IPS-18c (cell line): ENCODE measurements around the gene TSPEAR.
A peak's percentile ranks its signal among the peaks of the same experiment; 100 is the strongest.

Experiments
- H3K4me3 ChIP-seq: 2 replicates; pipeline ENCODE4 v1.7.0; 2013; ENCODE audit warnings: low read depth, mild to moderate bottlenecking, low read length, moderate library complexity; ENCODE audit not compliant: insufficient read depth
- H3K9me3 ChIP-seq: one replicate; pipeline ENCODE4 v1.6.1; 2013; ENCODE audit warnings: mild to moderate bottlenecking, low read length, moderate library complexity; ENCODE audit not compliant: control insufficient read depth, insufficient read depth

Gene TSPEAR

DNA sequence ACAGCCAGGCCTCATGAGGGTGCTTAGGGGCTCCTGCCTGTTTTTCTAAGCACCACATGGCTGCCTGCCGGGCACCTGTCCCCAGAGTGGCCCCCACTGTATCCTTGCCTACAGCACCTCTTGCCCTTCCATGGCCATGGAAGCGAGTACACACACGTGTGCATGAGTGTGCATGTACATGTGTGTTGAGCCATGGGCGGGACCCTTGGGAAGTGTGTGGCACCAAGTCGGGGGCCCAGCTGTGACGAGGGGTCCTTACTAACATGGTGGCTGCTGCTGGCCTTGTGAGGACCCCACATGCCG is 197.2 kb downstream of the TSPEAR start:
- Histone ChIP-seq H3K4me3 (no peak overlapping the region), H3K9me3 (no peaks in the 10 kb centered on the region)

DNA sequence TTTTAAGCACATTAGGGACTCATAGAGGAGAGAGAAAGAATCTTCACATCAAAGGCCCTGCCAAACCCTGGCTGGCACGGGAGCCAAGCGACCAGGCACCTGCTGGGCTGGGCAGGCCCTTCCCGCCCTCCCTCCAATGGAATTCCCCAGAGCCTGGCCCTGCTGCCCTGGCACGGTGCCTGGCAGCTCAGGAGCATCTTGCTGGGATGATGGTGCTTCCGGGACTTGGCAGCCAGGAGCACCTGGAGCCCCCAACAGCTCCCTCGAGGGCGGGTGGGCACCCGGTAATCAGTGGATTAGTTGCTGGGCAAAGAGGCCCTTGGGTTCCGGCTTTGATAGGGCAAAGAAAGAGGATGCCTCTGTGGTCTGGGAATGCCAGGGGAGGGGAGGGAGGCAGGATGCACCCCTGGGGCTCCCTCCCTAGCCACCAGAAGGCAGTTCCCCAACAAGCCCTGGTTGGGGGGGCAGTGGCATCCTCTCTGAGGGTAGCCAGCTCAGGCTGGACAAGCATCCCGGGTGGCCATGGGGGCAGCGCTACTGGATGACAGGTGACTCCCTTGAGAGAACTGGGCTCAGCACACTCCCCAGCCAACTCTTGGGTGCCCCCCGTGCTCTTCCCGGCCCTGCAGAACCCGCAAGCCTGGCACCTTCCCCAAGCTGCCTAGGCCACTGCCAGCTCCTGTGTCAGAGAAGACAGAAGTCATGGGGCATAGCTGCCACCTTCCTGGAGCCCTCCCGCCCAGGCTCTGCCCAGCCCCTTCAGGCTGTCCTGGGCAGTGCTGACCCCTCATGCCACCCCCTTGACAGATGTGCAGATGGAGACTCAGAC is 197.8 kb downstream of the TSPEAR start:
- no peak overlapping the region for H3K4me3 ChIP-seq
- no peaks in the 10 kb centered on the region for H3K9me3 ChIP-seq

- no peaks in the 10 kb centered on the region for H3K9me3 ChIP-seq
Observed at GRCh38 chr21:44512496-44513388, 198.6 kb downstream of the TSPEAR start.

DNA sequence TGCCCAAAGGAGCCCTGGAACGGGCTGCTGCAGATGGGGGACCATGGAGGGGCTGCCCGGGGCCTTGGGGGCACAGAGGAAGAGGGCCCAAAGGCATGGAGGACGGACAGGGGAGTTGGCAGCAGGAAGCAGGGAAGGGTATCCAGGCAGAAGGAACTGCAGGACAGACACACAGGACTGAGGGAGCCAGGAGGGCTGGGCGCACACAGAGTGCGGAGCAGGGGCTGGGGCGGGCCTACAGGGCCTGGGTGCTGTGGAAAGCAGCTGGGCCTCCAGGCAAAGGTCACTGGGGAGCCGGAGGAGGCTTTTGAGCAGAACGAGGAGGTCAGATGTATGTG is 199.5 kb downstream of the TSPEAR start:
- no peaks in the 10 kb centered on the region for H3K9me3 ChIP-seq

More at GRCh38 chr21:44512496-44513388, 198.6 kb downstream of the TSPEAR start:
- no peak overlapping the region for H3K4me3 ChIP-seq

DNA sequence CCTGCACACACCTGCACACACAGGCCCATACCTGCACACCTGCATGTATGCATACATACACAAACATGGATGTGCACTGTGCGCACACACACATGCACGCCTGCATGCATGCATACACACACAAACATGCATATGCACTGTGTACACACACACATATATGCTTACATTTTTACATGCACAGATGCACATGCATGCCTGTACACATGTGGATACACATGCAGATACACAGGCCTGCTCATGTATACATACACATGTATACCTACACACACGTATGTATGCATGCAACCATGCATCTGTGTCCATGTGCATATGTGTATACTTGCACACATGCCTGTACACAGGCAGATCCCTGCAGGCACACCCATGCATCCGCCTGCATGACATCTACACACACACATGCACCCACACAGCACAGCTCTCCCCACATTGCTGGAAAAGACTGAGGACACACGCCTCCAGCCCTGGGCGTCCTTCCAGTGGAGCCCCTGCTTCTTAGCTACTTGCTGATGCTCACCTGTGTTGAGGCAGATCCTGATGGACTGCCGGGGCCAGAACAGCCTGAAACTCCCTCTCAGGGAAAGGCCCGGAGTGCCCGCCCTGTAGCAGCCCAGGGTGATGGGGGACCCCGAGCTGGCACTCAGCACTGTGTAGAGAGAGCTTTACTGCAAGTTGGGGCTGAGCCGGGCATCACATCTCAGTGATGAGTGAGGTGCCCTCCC is 200.0 kb downstream of the TSPEAR start:
- no peak overlapping the region for H3K4me3 ChIP-seq
- H3K9me3 ChIP-seq: no peaks in the 10 kb centered on the region

More for the DNA sequence above, 199.5 kb downstream of the TSPEAR start:
- H3K4me3 ChIP-seq: no peak overlapping the region

- Histone ChIP-seq H3K4me3 (peak overlapping the region; percentile 29; the same call in 1 of the 2 replicates), H3K9me3 (no peaks in the 10 kb centered on the region)
Observed at GRCh38 chr21:44510508-44511218, 200.7 kb downstream of the TSPEAR start.

GRCh38 chr21:44510109-44510507 is 201.3 kb downstream of the TSPEAR start:
- H3K4me3 ChIP-seq: no peak overlapping the region

DNA sequence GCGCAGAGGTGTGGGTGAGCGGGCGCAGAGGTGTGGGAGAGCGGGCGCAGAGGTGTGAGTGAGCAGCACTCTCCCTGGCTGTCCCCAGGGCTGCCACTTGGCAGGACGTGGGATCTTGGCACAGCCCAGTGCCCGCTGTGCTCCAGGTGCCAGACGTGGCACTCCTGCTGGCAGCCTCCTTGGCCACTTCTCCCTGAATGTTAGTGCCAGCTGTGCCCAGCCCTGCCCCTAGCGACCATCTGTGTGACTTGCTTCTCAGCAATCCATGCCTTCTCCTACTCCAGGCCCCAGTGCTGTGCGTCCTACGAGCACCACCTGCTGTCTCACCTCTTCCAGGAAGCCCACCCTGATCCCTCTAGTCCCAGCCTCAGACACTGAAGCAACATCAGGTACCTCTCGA is 201.8 kb downstream of the TSPEAR start:
- Histone ChIP-seq H3K4me3 (no peak overlapping the region), H3K9me3 (no peaks in the 10 kb centered on the region)

More at GRCh38 chr21:44510109-44510507, 201.3 kb downstream of the TSPEAR start:
- no peaks in the 10 kb centered on the region for H3K9me3 ChIP-seq

DNA sequence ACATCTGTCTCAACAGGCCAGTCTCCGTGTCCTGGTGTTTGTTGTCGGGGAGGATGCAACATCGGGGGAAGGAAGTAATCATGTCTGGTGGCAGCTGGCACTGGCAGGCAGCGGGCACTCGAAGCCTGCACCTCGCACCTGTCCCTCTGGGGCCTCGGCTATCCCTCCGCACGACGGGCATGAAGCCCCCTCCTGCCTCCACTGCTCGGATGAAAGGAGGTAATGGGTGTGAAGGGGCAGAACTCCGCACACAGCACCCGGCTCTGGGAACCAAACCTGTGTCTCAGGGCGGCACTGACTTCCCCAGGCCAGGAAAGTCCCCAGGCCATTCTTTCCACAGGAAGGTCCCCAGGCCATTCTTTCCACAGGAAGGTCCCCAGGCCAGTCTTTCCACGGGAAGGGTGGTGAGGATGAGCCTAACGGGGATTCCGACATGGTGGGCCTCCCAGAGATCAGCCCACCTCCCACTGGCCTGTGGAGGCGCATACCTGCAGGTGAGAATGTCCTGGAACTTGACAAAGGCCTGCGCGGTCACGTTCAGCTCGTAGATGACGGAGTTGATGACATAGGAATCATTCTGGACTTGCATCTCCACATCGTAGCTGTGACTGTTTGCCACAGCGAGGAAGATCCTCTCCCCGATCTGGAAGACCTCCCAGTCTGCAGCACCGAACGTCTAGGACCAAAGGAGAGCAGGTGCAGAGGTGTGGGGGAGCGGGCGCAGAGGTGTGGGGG is 202.5 kb downstream of the TSPEAR start:
- no peak overlapping the region for H3K4me3 ChIP-seq
- no peaks in the 10 kb centered on the region for H3K9me3 ChIP-seq

- no peaks in the 10 kb centered on the region for H3K9me3 ChIP-seq
- no peak overlapping the region for H3K4me3 ChIP-seq
Observed at GRCh38 chr21:44508426-44508710, 203.0 kb downstream of the TSPEAR start.

DNA sequence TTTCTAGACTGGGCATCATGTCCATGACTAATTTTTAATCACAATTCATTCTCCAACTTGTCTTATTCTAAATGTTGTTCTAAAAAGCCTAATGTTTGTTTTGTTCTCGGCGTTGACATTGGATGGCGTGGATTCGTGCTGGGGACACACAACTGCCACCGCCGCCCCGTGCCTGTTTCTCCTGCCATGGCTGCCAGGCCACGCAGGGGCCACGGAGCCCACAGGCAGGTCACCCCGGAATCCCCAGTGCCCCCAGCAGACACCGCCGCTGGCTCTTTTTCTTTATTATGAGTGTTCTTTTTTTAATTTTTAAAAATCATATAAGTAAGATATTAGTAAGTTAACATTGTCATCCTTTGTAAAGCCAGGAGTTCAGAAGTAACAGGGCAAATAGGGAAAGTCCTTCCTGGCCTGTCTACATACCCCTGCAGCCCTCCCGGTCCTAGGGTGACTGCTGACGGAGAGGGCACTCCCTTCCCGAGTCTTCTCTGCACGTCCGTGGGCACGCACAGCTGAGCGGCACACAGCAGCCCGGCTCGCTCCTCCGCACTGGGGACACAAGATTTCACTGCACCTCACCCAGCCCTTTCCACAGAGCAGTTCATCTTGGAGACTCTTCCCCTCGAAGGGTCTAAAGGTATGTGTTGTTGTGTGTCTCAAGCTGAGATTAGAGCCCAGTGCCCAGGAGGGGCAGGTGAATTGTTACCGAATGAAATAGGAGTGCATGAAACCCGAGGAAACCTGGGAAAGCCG is 203.5 kb downstream of the TSPEAR start:
- no peak overlapping the region for H3K4me3 ChIP-seq
- H3K9me3 ChIP-seq: no peaks in the 10 kb centered on the region

GRCh38 chr21:44506279-44507255 is 204.8 kb downstream of the TSPEAR start:
- Histone ChIP-seq H3K9me3 (no peaks in the 10 kb centered on the region), H3K4me3 (no peak overlapping the region)

DNA sequence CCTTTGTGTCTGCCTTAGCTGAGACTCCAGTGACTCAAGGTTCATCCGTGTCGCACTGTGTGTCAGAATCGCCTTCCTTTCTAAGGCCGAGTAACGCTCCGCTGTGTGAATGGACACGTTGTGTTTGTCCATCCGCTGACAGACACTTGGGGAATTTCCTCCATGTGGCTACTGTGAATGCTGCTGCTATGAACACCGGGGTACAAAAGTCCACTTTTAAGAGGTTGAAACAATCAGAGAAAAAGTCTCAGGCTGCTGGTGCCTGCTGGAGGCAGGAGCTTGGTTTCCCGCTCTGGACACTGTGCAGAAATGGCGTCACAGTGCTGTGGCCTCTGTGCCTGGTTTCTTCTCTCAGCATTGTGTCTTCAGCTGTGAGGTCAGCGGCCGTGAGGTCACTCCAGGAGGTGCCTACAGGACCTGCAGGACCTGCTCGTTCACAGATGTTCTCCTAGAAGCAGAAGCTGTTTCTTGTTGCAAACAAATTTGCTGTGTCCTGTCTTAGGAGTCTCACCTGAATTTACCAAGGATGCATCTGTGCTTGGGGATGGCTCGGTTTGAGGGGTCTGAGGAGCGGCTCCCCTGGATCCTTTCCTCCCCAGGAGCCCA is 205.6 kb downstream of the TSPEAR start:
- H3K9me3 ChIP-seq: no peaks in the 10 kb centered on the region
- no peak overlapping the region for H3K4me3 ChIP-seq

DNA sequence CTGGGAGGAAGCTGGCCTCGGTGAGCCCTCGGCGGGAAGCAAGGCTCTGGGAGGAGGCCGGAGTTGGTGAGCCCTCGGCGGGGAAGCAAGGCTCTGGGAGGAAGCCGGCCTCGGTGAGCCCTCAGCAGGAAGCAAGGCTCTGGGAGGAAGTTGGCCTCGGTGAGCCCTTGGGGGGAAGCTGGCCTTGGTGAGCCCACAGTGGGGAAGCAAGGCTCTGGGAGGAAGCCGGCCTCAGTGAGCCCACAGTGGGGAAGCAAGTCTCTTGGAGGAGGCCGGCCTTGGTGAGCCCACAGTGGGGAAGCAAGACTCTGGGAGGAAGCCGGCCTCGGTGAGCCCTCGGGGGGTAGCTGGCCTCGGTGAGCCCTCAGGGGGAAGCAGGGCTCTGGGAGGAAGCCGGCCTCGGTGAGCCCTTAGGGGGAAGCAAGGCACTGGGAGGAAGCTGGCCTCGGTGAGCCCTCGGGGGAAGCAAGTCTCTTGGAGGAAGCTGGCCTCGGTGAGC is 207.4 kb downstream of the TSPEAR start:
- no peaks in the 10 kb centered on the region for H3K9me3 ChIP-seq
- no peak overlapping the region for H3K4me3 ChIP-seq
